Keratinocyte (primary cell): ENCODE results near the gene U2AF1L4. TPM values are rescaled to one million over a fixed set of nuclear protein-coding genes. Genes with fewer than 3 reads are reported as not detected.

Experiments
- DNase-seq: peaks from one replicate; pipeline ENCODE4 v3.0.0-alpha.2; 2011; ENCODE audit warnings: low read depth, missing footprints, low spot score
- FAIRE-seq: peaks from 2 replicates; lab custom pipeline; 2011; peaks lifted over from hg19 to GRCh38; lab: Jason Lieb, UNC
- H2AFZ ChIP-seq: 2 replicates; pipeline ENCODE4 v1.6.0; 2012; ENCODE audit warnings: low read length, control low read depth, inconsistent platforms; ENCODE audit not compliant: control insufficient read depth
- H3K27ac ChIP-seq: 2 replicates; pipeline ENCODE4 v1.5.1; 2011; ENCODE audit warnings: low read length; ENCODE audit not compliant: control insufficient read depth, insufficient read depth
- H3K27me3 ChIP-seq: 3 replicates; pipeline ENCODE4 v1.6.0; 2011; ENCODE audit warnings: low read length; ENCODE audit not compliant: control insufficient read depth, insufficient read depth; ENCODE audit errors: extremely low read depth
- H3K36me3 ChIP-seq, 2 experiments: 2 replicates in 1 of 2; 3 replicates in 1 of 2; pipeline ENCODE4 v1.5.1; 2011; ENCODE audit warnings: low read length in 2 of 2, mild to moderate bottlenecking in 1 of 2; ENCODE audit not compliant: control insufficient read depth in 2 of 2, insufficient read depth in 2 of 2; ENCODE audit errors: extremely low read depth in 1 of 2
- H3K4me1 ChIP-seq: 3 replicates; pipeline ENCODE4 v1.5.1; 2011; ENCODE audit warnings: low read length; ENCODE audit not compliant: control insufficient read depth, insufficient read depth; ENCODE audit errors: extremely low read depth
- H3K4me2 ChIP-seq: 3 replicates; pipeline ENCODE4 v1.6.0; 2011; ENCODE audit warnings: low read depth, low read length; ENCODE audit not compliant: control insufficient read depth, insufficient read depth; ENCODE audit errors: extremely low read depth
- H3K4me3 ChIP-seq, 3 experiments: fragments of 200-600 bp in 1 of 3; sonication (generic) in 1 of 3; 2 replicates in 2 of 3; 3 replicates in 1 of 3; pipeline ENCODE4 v1.5.1; 2011 to 2016; ENCODE audit warnings: low read length in 3 of 3, mild to moderate bottlenecking in 3 of 3, control low read depth in 2 of 3, inconsistent platforms in 1 of 3, low read depth in 1 of 3, mixed read lengths in 1 of 3, mixed run types in 1 of 3, moderate library complexity in 1 of 3; ENCODE audit not compliant: control insufficient read depth in 2 of 3, insufficient read depth in 2 of 3; ENCODE audit errors: extremely low read depth in 1 of 3
- H3K79me2 ChIP-seq: 2 replicates; pipeline ENCODE4 v1.6.0; 2012; ENCODE audit warnings: low read length; ENCODE audit not compliant: control insufficient read depth, insufficient read depth
- H3K9ac ChIP-seq: 3 replicates; pipeline ENCODE4 v1.6.0; 2011; ENCODE audit warnings: low read length; ENCODE audit not compliant: control insufficient read depth, insufficient read depth; ENCODE audit errors: extremely low read depth
- H3K9me1 ChIP-seq: 3 replicates; pipeline ENCODE4 v1.6.0; 2011; ENCODE audit warnings: low read length; ENCODE audit not compliant: control insufficient read depth, insufficient read depth; ENCODE audit errors: extremely low read depth
- H3K9me3 ChIP-seq: 2 replicates; pipeline ENCODE4 v1.5.1; 2012; ENCODE audit warnings: low read depth, low read length; ENCODE audit not compliant: control insufficient read depth
- H4K20me1 ChIP-seq: 3 replicates; pipeline ENCODE4 v1.6.0; 2011; ENCODE audit warnings: low read length; ENCODE audit not compliant: control insufficient read depth, insufficient read depth; ENCODE audit errors: extremely low read depth
- CTCF ChIP-seq, 3 experiments: IDR thresholded peaks in 1 of 3; conservative IDR thresholded peaks in 1 of 3; optimal IDR thresholded peaks in 1 of 3; 2 replicates in 2 of 3; 3 replicates in 1 of 3; pipeline versions ENCODE3 to v1.5.1; 2011; ENCODE audit warnings: low read length in 3 of 3, mild to moderate bottlenecking in 3 of 3, moderate library complexity in 2 of 3, control low read depth in 1 of 3, inconsistent platforms in 1 of 3; ENCODE audit not compliant: insufficient read depth in 2 of 3; ENCODE audit errors: extremely low read depth in 1 of 3
- EZH2 ChIP-seq: IDR thresholded peaks from one replicate; pipeline ENCODE4 v1.6.1; 2012; ENCODE audit warnings: inconsistent platforms, mild to moderate bottlenecking, low read length, moderate library complexity
- dilution Hi-C: fragments of 300-500 bp; cut with MboI; formaldehyde crosslinking; loops from one replicate; pipeline ENCODE4 v1.7.0; 2020; ENCODE audit warnings: low sequenced_read_pairs; ENCODE audit not compliant: extremely low pct_ligation_motif_present
- polyA plus RNA-seq, 5 experiments: library from polyadenylated mRNA; depleted of rRNA in 3 of 5; stranded (reverse) in 3 of 5; stranded (forward) in 1 of 5; unstranded in 1 of 5; fragments of >200 nt; gene quantifications; 1 replicate in 1 of 5; 2 replicates in 3 of 5; 3 replicates in 1 of 5; pipeline versions ENCODE4 v1.2.1 to v1.2.3, GENCODE V29; 2011 to 2012; ENCODE audit warnings: missing spikeins in 2 of 5, low read depth in 1 of 5, low replicate concordance in 1 of 5

Gene U2AF1L4
- polyA plus RNA-seq, 1 donor (not counting 4 experiments of a cell fraction or from before 2014, with no cell fraction given): 8.9 TPM

- no peak overlapping the region for H2AFZ ChIP-seq
- H4K20me1 ChIP-seq: no peaks in the 10 kb centered on the region
- no peak overlapping the region for H3K9ac ChIP-seq
- H3K27me3 ChIP-seq: no peaks in the 10 kb centered on the region
- H3K36me3 ChIP-seq: peaks cover 17 to 23% of the 10 kb centered on the region in 2 experiments
- no peak for DNase-seq
- peaks cover 20% of the 10 kb centered on the region for H3K79me2 ChIP-seq
- no peaks in the 10 kb centered on the region for H3K9me3 ChIP-seq
- no peaks in the 10 kb centered on the region for H3K9me1 ChIP-seq
- no peak overlapping the region for H3K27ac ChIP-seq
- FAIRE-seq: no peak
- peaks cover 21% of the 10 kb centered on the region for H3K4me1 ChIP-seq
- dilution Hi-C loops: no loop called here
- no peak overlapping the region for H3K4me2 ChIP-seq
- TF ChIP-seq CTCF (optimal IDR thresholded peaks at IDR 0.05 in 1 of 3, IDR thresholded peaks at IDR 0.05 in 1 of 3, conservative IDR thresholded peaks at IDR 0.05 in 1 of 3; ENCODE audit: extremely low read depth in 1 of 3, insufficient read depth in 2 of 3, low read length in 3 of 3): no peak
- no peak for TF ChIP-seq EZH2
- H3K4me3 ChIP-seq: no peak overlapping the region
Observed at GRCh38 chr19:35754370-35755130, 9.3 kb upstream of the U2AF1L4 start.

GRCh38 chr19:35753634-35754369 lies 8.6 kb upstream of the U2AF1L4 start:
- FAIRE-seq (no peak), DNase-seq (no peak)
- H3K79me2 ChIP-seq: peaks cover 17% of the 10 kb centered on the region
- no peak overlapping the region for H3K27ac ChIP-seq
- no peak for TF ChIP-seq EZH2
- TF ChIP-seq CTCF (optimal IDR thresholded peaks at IDR 0.05 in 1 of 3, IDR thresholded peaks at IDR 0.05 in 1 of 3, conservative IDR thresholded peaks at IDR 0.05 in 1 of 3; ENCODE audit: extremely low read depth in 1 of 3, insufficient read depth in 2 of 3, low read length in 3 of 3): no peak
- H2AFZ ChIP-seq: no peak overlapping the region
- H3K4me1 ChIP-seq: peaks cover 18% of the 10 kb centered on the region
- dilution Hi-C loops: no loop called here
- no peaks in the 10 kb centered on the region for H3K9me3 ChIP-seq
- no peaks in the 10 kb centered on the region for H4K20me1 ChIP-seq
- no peak overlapping the region for H3K4me3 ChIP-seq
- H3K9ac ChIP-seq: no peak overlapping the region
- no peak overlapping the region for H3K4me2 ChIP-seq
- H3K36me3 ChIP-seq: peaks cover 13 to 23% of the 10 kb centered on the region in 2 experiments
- H3K9me1 ChIP-seq: no peaks in the 10 kb centered on the region
- H3K27me3 ChIP-seq: no peaks in the 10 kb centered on the region
